ENCODE data around the gene PBOV1.

Gene PBOV1

GRCh38 chr6:138218449-138218848 is at the start of gene PBOV1:
TSS of gene PBOV1 (minus strand) at chr6:138218491. CDS start at chr6:138218395, 96 bp downstream.
- no peak for DNase-seq

DNA sequence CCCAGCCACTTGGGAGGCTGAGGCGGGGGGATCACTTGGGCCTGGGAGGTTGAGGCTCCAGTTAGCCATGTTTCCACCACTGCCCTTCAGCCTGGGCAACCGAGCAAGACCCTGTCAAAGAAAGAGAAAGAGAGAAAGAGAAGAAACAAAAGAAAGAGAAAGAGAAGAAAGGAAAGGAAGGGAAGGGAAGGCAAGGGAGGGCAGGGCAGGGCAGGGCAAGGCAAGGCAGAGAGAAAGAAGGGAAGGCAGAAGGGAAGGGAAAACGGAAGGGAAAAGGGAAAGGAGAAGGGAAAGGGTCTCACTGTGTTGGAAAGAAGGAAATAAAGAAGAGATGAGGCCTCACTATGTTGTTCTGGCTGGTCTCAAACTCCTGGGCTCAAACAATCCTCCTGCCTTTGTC is 47.8 kb upstream of the PBOV1 start:
- no peak for DNase-seq

DNA sequence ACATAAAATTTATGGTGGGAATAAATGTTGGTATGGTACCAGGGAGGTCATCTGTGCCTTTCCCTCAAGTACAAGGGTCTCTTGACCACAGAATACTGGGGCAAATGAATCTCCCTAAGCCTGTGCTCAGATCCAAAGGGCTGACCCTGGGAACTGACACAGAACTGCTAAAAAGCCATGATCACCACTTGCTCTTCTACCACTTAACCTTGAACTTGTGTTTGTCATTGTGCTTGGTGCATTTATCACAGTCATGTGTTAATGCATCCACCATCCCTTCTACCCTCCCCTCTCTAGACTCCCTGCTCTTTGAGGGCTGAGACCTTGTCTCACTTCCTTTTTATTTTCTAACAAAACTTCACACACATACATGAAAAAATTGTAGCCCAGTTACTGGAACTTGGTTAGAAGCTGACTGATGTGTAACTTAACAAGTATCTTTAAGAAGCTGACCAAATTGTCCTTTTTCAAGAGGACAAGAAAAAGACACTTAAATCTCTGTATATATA is 46.1 kb upstream of the PBOV1 start:
- no peak for DNase-seq

- no peak for DNase-seq
These were observed 45.7 kb upstream of the PBOV1 start for GRCh38 chr6:138263963-138264362.

DNA sequence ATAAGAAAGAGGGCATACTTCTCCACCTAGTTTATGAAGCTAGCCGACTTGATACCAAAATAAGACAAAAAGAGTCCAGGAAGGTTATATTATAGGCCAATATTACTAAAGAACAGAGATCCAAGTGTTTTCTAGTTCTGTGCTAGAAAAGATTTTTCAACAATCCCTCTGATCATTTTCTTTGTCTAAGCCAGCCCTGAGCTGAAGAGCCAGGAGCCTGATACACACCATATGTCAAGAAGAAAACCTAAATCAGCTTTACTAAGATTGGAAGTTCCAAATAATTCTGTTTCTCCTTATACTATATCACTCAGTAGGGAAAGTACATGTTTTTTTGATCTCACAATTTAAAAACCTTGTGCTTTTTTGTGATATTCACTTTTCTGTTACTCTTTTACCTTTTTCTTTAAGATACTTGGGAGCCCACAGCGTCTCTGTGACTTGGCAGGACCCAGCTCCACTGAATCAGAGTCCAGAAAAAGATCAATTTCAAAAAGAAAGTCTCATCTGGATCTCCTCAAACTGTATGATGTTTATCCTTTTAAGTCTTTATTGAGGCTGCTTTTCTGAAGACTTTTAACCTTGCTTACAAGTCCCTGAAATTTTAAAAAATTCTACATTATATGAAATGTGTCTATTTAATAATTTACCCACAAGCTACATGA is 43.0 kb upstream of the PBOV1 start:
- no peak for DNase-seq

DNA sequence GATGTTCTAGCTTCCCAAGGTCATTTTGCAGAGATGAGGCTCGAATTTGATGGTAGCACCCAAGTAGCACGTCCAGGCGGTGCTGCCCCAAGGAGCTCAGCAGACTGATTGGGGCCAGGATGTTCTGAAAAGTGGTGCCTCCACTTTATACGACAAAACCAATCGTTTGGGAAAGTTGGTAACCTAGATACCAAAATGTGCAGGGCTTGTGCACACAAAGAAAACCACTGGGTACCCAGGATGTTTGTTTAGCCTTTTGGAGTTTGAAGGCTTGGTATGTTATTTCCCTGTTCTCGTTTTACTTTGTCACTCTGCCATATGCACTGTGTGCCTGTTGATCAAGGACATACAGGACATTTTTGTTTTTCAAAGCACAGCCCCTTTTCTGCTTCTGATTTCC is 40.7 kb upstream of the PBOV1 start:
- no peak for DNase-seq

DNA sequence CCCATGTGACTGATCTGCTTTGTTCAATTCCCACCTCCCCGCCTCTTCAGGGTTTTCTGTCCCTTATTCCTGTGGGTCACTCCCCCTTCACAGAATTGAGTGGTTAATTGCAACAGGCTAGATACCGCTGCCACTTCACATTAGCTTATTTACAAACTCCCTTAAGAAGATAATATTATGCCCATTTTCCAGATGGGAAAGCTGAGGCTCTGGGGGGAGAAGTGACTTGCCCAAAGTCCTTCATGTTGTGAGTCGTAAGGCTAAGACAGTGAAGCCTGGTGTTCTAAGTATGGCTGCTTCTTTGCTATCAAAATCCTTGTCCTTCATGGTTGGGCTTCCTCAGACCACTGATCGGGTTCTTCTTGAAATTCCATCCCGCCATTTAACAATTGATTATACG is 39.9 kb upstream of the PBOV1 start:
- DNase-seq: no peak

DNA sequence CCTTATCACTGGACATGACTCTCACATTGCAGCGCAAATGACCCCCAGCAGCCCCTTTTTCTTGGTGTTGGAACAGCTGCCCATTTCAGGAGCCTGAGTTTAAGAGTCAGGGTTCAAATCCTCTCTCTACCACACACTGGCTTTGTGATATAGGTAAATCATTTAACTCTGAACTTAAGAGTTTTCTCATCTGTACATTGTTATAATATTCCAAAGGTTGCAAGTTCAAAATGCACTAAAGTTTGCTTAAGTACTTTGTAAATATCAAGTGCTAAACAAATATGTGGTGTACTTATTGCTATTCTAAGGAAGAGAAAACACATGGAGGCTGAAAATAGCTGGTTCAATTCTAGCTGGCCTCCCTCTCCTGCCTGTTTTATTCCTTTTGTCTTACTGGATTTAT is 39.3 kb upstream of the PBOV1 start:
- DNase-seq: no peak

- DNase-seq: no peak
These were observed 37.2 kb upstream of the PBOV1 start for GRCh38 chr6:138255443-138255842.

DNA sequence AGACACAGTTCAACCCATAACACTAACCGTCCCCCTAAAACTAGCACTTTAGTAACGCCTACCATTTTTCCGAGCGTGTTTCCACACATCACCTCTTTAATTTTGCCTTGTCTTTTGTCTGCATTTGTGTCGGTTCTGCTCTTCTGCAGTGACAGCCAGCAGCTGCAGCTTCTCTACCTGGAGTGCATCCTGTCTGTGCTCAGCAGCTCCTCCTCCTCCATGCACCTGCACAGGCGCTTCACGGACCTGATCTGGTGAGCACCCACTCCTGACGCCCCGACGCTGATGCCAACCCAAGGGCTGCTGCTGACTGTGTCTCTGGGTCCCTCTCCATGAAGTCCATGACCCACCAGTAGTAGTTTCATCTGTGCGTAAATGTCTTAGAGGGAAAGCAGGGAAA is 35.4 kb upstream of the PBOV1 start:
- DNase-seq: no peak

- DNase-seq: no peak
These were observed 32.4 kb upstream of the PBOV1 start for GRCh38 chr6:138250513-138251247.

GRCh38 chr6:138250053-138250452 is 31.8 kb upstream of the PBOV1 start:
- DNase-seq: no peak

DNA sequence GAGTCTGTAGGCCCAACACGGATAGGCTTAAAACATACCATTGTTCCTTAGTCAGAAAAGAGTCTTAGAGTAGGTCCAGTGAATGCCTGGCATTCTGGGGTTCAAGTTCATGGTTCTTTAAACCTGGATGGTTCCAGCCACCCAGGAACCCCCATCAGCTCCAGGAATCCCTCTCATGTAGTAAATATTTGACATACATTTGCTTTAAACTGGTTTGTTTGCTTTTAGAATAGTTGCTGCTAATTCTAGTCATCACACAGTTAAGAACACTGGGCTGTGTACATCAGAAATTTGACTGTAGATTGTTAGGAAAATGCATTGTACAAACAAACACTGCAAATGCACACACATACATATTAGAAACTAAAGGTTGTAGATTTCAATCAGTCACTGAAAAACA is 30.6 kb upstream of the PBOV1 start:
- no peak for DNase-seq

GRCh38 chr6:138248011-138248410 is 29.7 kb upstream of the PBOV1 start:
- no peak for DNase-seq

GRCh38 chr6:138246650-138247440 is 28.6 kb upstream of the PBOV1 start:
- no peak for DNase-seq

GRCh38 chr6:138245751-138246150 is 27.5 kb upstream of the PBOV1 start:
- no peak for DNase-seq

GRCh38 chr6:138242987-138243592 is 24.8 kb upstream of the PBOV1 start:
- DNase-seq: no peak

DNA sequence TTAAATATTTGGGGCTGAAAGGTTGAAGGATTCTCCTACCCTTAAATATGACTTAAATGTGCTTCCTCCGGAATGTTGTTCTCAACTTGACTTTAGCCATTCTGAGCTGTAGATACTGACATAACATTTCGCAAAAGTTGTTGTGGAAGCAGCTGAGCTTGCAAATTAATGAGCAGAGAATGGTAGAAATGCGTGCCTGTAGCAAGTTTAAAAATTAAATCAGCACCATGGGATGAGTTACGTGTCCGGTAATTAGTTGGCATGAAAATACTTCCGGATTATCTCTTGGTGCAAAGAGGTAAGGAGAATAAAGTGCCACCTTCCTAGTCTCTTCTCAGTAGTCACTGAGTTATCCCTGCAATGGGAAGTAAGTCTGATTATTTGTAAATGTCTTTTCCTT is 23.6 kb upstream of the PBOV1 start:
- no peak for DNase-seq

GRCh38 chr6:138241381-138241780 is 23.1 kb upstream of the PBOV1 start:
- DNase-seq: no peak

DNA sequence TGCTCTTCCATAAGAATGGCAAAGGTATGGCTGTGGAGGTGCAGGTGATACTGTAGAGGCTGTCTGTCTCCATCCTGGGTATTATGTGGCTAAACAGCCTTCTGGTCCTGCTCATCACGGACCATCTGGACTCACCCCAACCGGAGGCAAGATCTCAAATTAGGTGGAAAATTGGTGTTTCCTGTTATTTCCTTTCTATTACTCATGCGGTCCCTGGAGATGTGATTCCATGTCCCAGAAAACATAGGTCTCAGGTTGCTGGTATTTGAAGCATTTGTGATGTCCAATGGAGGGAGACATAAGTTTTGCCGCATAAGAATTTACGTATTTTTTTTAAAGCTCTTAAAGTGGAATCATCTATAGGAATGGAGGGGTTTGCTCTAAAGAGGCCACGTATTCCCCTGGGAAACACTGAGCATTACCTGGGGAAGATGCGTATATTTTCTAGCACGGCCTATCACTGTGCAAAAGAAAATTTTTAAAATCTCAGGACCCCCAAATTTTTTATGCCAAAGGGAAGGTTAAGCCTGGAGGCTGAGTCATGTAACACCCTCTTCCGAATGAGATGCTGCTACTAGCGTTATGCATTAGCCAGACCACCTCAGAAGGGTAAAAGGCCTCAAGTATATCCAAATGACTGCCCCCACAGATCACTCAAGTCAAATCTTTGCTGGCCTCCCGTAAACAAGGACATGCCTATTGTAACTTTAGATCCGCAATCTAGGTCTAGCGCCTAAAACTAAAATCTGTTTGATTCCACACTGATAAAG is 22.4 kb upstream of the PBOV1 start:
- no peak for DNase-seq

DNA sequence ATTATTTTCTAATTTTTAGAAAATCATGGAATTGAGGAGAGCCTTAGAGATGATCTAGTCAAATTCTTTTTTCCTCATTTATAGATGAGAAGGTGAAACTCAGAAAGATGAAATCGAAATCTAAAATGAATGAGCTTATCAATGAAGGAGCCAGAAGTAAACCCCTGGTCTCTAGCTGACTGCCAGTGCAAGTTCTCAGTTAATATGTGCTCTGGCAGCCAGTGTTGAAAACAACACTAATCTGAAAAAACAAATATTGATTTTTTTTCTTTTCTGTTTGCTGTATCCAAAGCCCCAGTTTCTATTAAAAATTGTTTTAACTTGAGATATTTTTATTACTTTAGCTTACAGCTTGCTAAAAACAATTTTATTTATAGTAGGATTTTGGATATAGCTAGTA is 21.5 kb upstream of the PBOV1 start:
- no peak for DNase-seq

DNA sequence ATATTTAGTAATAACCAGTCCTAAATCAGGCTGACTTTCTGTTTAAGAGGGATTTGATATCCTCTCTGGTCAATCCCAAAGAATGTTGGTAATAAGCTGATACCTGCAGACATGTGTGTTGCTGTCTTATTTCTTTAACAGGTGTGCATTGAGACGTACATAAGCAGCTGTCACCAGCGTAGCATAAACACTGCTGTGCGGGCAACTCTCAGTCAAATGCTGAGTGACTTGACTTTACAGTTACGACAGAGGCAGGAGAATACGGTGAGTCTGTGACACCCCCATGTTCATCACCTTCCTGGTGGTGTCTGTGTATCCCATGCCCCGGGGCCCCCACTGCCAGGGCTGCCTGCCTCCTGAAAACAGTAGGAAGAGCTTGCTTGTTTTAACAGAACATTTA is 20.1 kb upstream of the PBOV1 start:
- no peak for DNase-seq

DNA sequence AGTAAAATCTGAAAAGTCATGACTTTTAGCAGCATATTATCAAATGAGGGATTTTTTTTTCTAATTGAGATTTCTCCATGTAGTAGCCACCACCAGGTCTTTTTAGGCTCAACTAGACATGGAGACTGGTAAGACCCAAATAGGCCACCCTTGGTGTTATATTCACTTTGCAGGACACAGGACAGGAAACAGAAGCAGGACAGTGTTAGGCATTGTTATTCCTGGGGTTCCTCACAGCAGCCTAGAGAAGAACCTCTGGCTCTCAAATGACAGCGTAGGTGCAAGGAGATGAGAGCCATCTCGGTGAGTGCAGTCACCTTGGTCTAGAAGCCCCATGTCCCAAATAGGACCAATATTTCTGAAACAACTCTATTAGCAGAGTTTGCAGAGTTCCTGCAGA is 19.2 kb upstream of the PBOV1 start:
- no peak for DNase-seq
